ENCODE data around the gene AFAP1L2.

The AFAP1L2 gene

GRCh38 chr10:114392112-114392835, 12.0 kb downstream of the AFAP1L2 start:
- no peak for DNase-seq (ENCODE audit: low read depth in 2 of 3, low spot score in 1 of 3)

- no peak for DNase-seq (ENCODE audit: low read depth in 2 of 3, low spot score in 1 of 3)
Observed at GRCh38 chr10:114391599-114391998, 12.7 kb downstream of the AFAP1L2 start.

- DNase-seq (ENCODE audit: low read depth in 2 of 3, low spot score in 1 of 3) = no peak
Observed at GRCh38 chr10:114389426-114389825, 14.9 kb downstream of the AFAP1L2 start.

- peak in 1 of 3 donors; percentile 3 for DNase-seq (ENCODE audit: low read depth in 2 of 3, low spot score in 1 of 3)
Observed at GRCh38 chr10:114388275-114388674, 16.0 kb downstream of the AFAP1L2 start.

GRCh38 chr10:114387784-114388183, 16.5 kb downstream of the AFAP1L2 start:
- DNase-seq (ENCODE audit: low read depth in 2 of 3, low spot score in 1 of 3) = no peak

GRCh38 chr10:114386452-114386851, 17.9 kb downstream of the AFAP1L2 start:
- no peak for DNase-seq (ENCODE audit: low read depth in 2 of 3, low spot score in 1 of 3)

- DNase-seq (ENCODE audit: low read depth in 2 of 3, low spot score in 1 of 3) = no peak
Observed at GRCh38 chr10:114385557-114385956, 18.7 kb downstream of the AFAP1L2 start.

- DNase-seq (ENCODE audit: low read depth in 2 of 3, low spot score in 1 of 3) = no peak
Observed at GRCh38 chr10:114384601-114385000, 19.7 kb downstream of the AFAP1L2 start.

- DNase-seq (ENCODE audit: low read depth in 2 of 3, low spot score in 1 of 3) = no peak
Observed at GRCh38 chr10:114384181-114384580, 20.1 kb downstream of the AFAP1L2 start.

GRCh38 chr10:114380797-114381196, 23.5 kb downstream of the AFAP1L2 start:
- DNase-seq (ENCODE audit: low read depth in 2 of 3, low spot score in 1 of 3) = no peak

- no peak for DNase-seq (ENCODE audit: low read depth in 2 of 3, low spot score in 1 of 3)
Observed at GRCh38 chr10:114380060-114380459, 24.2 kb downstream of the AFAP1L2 start.

- no peak for DNase-seq (ENCODE audit: low read depth in 2 of 3, low spot score in 1 of 3)
Observed at GRCh38 chr10:114379631-114380041, 24.7 kb downstream of the AFAP1L2 start.

GRCh38 chr10:114376523-114376922, 27.8 kb downstream of the AFAP1L2 start:
- no peak for DNase-seq (ENCODE audit: low read depth in 2 of 3, low spot score in 1 of 3)

- DNase-seq (ENCODE audit: low read depth in 2 of 3, low spot score in 1 of 3) = no peak
Observed at GRCh38 chr10:114375047-114375446, 29.3 kb downstream of the AFAP1L2 start.

- no peak for DNase-seq (ENCODE audit: low read depth in 2 of 3, low spot score in 1 of 3)
Observed at GRCh38 chr10:114374053-114374791, 30.1 kb downstream of the AFAP1L2 start.

- DNase-seq (ENCODE audit: low read depth in 2 of 3, low spot score in 1 of 3) = no peak
Observed at GRCh38 chr10:114373631-114374030, 30.7 kb downstream of the AFAP1L2 start.

- no peak for DNase-seq (ENCODE audit: low read depth in 2 of 3, low spot score in 1 of 3)
Observed at GRCh38 chr10:114372995-114373394, 31.3 kb downstream of the AFAP1L2 start.

GRCh38 chr10:114372179-114372578, 32.1 kb downstream of the AFAP1L2 start:
- no peak for DNase-seq (ENCODE audit: low read depth in 2 of 3, low spot score in 1 of 3)

GRCh38 chr10:114370966-114371365, 33.3 kb downstream of the AFAP1L2 start:
- DNase-seq (ENCODE audit: low read depth in 2 of 3, low spot score in 1 of 3) = no peak

- no peak for DNase-seq (ENCODE audit: low read depth in 2 of 3, low spot score in 1 of 3)
Observed at GRCh38 chr10:114370199-114370598, 34.1 kb downstream of the AFAP1L2 start.

- DNase-seq (ENCODE audit: low read depth in 2 of 3, low spot score in 1 of 3) = no peak
Observed at GRCh38 chr10:114368057-114368391, 36.3 kb downstream of the AFAP1L2 start.

- no peak for DNase-seq (ENCODE audit: low read depth in 2 of 3, low spot score in 1 of 3)
Observed at GRCh38 chr10:114367351-114368056, 36.8 kb downstream of the AFAP1L2 start.

Data from stimulated activated CD4-positive, alpha-beta T cell treated with anti-CD3 and anti-CD28 coated beads, Interleukin-12 subunit alpha, Interleukin-12 subunit beta, amount 100 ng/mL, for 48 hours (primary cell).